ENCODE data around the gene SH2D7.

The SH2D7 gene

DNA sequence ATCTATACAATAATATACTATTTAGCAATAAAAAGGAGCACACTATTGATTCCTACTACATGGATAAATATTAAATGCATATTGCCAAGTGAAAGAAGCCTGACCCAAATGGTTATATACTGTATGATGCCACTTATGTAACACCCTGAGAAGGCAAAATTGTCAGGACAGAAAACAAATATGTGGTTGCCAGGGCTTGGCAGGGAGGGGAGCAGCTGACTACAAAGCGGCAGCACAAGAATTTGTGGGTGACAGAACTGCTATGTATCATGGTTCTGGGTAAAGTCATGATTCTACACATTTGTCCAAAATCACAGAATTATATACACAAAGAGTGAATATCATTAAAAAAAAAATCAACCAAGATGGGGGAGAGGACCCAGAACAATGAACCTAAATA lies 37.4 kb upstream of the SH2D7 start:
- peak; percentile 7 for DNase-seq (ENCODE audit: low spot score)
- no peak overlapping the region for H3K27ac ChIP-seq (ENCODE audit: poor library complexity, severe bottlenecking)
- H3K36me3 ChIP-seq (ENCODE audit: low read depth): peaks cover 42% of the 10 kb centered on the region
- no peaks in the 10 kb centered on the region for H3K27me3 ChIP-seq (ENCODE audit: insufficient read depth, poor library complexity, severe bottlenecking)
- no peaks in the 10 kb centered on the region for H3K9me3 ChIP-seq (ENCODE audit: severe bottlenecking)
- TF ChIP-seq, protein P1, sequence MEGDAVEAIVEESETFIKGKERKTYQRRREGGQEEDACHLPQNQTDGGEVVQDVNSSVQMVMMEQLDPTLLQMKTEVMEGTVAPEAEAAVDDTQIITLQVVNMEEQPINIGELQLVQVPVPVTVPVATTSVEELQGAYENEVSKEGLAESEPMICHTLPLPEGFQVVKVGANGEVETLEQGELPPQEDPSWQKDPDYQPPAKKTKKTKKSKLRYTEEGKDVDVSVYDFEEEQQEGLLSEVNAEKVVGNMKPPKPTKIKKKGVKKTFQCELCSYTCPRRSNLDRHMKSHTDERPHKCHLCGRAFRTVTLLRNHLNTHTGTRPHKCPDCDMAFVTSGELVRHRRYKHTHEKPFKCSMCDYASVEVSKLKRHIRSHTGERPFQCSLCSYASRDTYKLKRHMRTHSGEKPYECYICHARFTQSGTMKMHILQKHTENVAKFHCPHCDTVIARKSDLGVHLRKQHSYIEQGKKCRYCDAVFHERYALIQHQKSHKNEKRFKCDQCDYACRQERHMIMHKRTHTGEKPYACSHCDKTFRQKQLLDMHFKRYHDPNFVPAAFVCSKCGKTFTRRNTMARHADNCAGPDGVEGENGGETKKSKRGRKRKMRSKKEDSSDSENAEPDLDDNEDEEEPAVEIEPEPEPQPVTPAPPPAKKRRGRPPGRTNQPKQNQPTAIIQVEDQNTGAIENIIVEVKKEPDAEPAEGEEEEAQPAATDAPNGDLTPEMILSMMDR (IDR thresholded peaks at IDR 0.05; ENCODE audit: poor library complexity, severe bottlenecking): no peak
- H3K4me3 ChIP-seq (ENCODE audit: severe bottlenecking): no peak overlapping the region
- no peak for ATAC-seq (ENCODE audit: low read depth)
- H3K4me1 ChIP-seq (ENCODE audit: insufficient read depth, poor library complexity, severe bottlenecking): peaks cover 33% of the 10 kb centered on the region

- Histone ChIP-seq H3K27ac (ENCODE audit: poor library complexity, severe bottlenecking) (peak overlapping the region; percentile 81), H3K4me3 (ENCODE audit: severe bottlenecking) (no peak overlapping the region), H3K36me3 (ENCODE audit: low read depth) (peaks cover 32% of the 10 kb centered on the region), H3K27me3 (ENCODE audit: insufficient read depth, poor library complexity, severe bottlenecking) (no peaks in the 10 kb centered on the region), H3K9me3 (ENCODE audit: severe bottlenecking) (no peaks in the 10 kb centered on the region), H3K4me1 (ENCODE audit: insufficient read depth, poor library complexity, severe bottlenecking) (peaks cover 33% of the 10 kb centered on the region)
- DNase-seq (ENCODE audit: low spot score) (peak; percentile 40), ATAC-seq (ENCODE audit: low read depth) (peak; percentile 79)
- TF ChIP-seq, protein P1 (IDR thresholded peaks at IDR 0.05; ENCODE audit: poor library complexity, severe bottlenecking): no peak
Observed at GRCh38 chr15:78055919-78056713, 36.2 kb upstream of the SH2D7 start.

GRCh38 chr15:78056714-78057269 lies 35.6 kb upstream of the SH2D7 start:
- no peak overlapping the region for H3K4me3 ChIP-seq (ENCODE audit: severe bottlenecking)
- TF ChIP-seq, protein P1 (IDR thresholded peaks at IDR 0.05; ENCODE audit: poor library complexity, severe bottlenecking): no peak
- ATAC-seq (ENCODE audit: low read depth) (peak; percentile 66), DNase-seq (ENCODE audit: low spot score) (no peak)
- H3K27ac ChIP-seq (ENCODE audit: poor library complexity, severe bottlenecking): peak overlapping the region; percentile 81
- H3K36me3 ChIP-seq (ENCODE audit: low read depth): peaks cover 28% of the 10 kb centered on the region
- H3K9me3 ChIP-seq (ENCODE audit: severe bottlenecking): no peaks in the 10 kb centered on the region
- no peaks in the 10 kb centered on the region for H3K27me3 ChIP-seq (ENCODE audit: insufficient read depth, poor library complexity, severe bottlenecking)
- H3K4me1 ChIP-seq (ENCODE audit: insufficient read depth, poor library complexity, severe bottlenecking): peaks cover 35% of the 10 kb centered on the region

DNA sequence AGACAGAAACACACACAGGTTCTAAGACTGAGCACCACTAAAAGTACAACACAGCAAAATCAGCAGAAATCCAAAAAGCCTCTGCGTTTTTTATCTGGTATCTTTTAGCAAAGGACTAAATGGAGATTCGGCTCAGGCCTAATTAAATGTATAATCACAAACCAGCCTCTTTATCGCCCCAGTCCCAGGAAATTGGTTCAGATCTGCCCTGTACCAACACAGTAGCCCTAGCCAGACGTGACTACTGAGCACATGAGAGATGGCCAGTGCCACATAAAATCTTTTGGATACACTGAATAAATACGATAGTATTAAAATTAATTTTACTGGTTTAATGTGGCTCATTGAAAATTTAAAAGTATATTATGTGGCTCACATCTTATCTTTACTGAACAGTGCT lies 34.6 kb upstream of the SH2D7 start:
- peak overlapping the region; percentile 81 for H3K27ac ChIP-seq (ENCODE audit: poor library complexity, severe bottlenecking)
- ATAC-seq (ENCODE audit: low read depth) (no peak), DNase-seq (ENCODE audit: low spot score) (no peak)
- H3K27me3 ChIP-seq (ENCODE audit: insufficient read depth, poor library complexity, severe bottlenecking): no peaks in the 10 kb centered on the region
- no peaks in the 10 kb centered on the region for H3K9me3 ChIP-seq (ENCODE audit: severe bottlenecking)
- H3K4me1 ChIP-seq (ENCODE audit: insufficient read depth, poor library complexity, severe bottlenecking): peaks cover 41% of the 10 kb centered on the region
- TF ChIP-seq, protein P1 (IDR thresholded peaks at IDR 0.05; ENCODE audit: poor library complexity, severe bottlenecking): no peak
- peaks cover 22% of the 10 kb centered on the region for H3K36me3 ChIP-seq (ENCODE audit: low read depth)
- no peak overlapping the region for H3K4me3 ChIP-seq (ENCODE audit: severe bottlenecking)
